ENCODE results near the gene EDNRB. TPM values are rescaled to one million over a fixed set of nuclear protein-coding genes. Genes with fewer than 3 reads are reported as not detected.

Gene EDNRB
- total RNA-seq, 1 experiment from 2014 or later, result 0.22 TPM

GRCh38 chr13:77892491-77892890, 26.1 kb downstream of the EDNRB start (continued):
- no peak for TF ChIP-seq CTCF (IDR thresholded peaks at IDR 0.05 in 2 of 3, conservative IDR thresholded peaks at IDR 0.05 in 1 of 3; ENCODE audit: borderline replicate concordance in 1 of 3, insufficient read depth in 1 of 3, low read depth in 2 of 3, low read length in 2 of 3)
- TF ChIP-seq ZFX (IDR thresholded peaks at IDR 0.05), result no peak

GRCh38 chr13:77891486-77891885, 27.1 kb downstream of the EDNRB start:
- BruUV-seq (replicated peaks), result no TSS peak
- Histone ChIP-seq H2AFZ (ENCODE audit: low read depth, low read length, poor library complexity, severe bottlenecking) (no peak overlapping the region), H4K20me1 (ENCODE audit: insufficient read depth) (no peaks in the 10 kb centered on the region), H3K79me2 (ENCODE audit: insufficient read depth, low read length) (no peaks in the 10 kb centered on the region), H3K9me2 (ENCODE audit: insufficient read depth) (no peaks in the 10 kb centered on the region), H3K9me3 (ENCODE audit: control insufficient read depth in 1 of 2, insufficient read depth in 1 of 2, low read depth in 1 of 2, low read length in 2 of 2) (no peaks in the 10 kb centered on the region; a peak in 2 of 4 replicates), H3K27me3 (ENCODE audit: insufficient read depth, low read length) (no peaks in the 10 kb centered on the region), H3K4me3 (replicated peaks in 1 of 2; ENCODE audit: low read depth in 1 of 2, low read length in 2 of 2) (no peak overlapping the region), H3K4me2 (ENCODE audit: low read length) (no peak overlapping the region), H3K4me1 (ENCODE audit: control insufficient read depth in 1 of 2, insufficient read depth in 2 of 2, low read length in 2 of 2) (no peaks in the 10 kb centered on the region), H3K36me3 (ENCODE audit: control insufficient read depth in 1 of 2, insufficient read depth in 2 of 2, low read length in 2 of 2) (no peaks in the 10 kb centered on the region), H3K9ac (ENCODE audit: low read length) (no peak overlapping the region), H3K27ac (ENCODE audit: low read depth, low read length) (no peak overlapping the region)
- DNase-seq (ENCODE audit: low read depth, low spot score) (no peak), ATAC-seq (no peak)
- ChIA-PET CTCF (no interaction called here), POLR2A (no interaction called here), RAD21 (ENCODE audit: low non-redundant PET in 1 of 2, low total read pairs in 2 of 2, uncharacterized antibody in 2 of 2, unreplicated experiment in 2 of 2) (no interaction called here)
- intact Hi-C loops (cut with micrococcal nuclease), result no loop called here
- no peak for TF ChIP-seq ZFX (IDR thresholded peaks at IDR 0.05)
- TF ChIP-seq EZH2phosphoT487 (IDR thresholded peaks at IDR 0.05; ENCODE audit: borderline replicate concordance), result no peak
- TF ChIP-seq SIN3A (IDR thresholded peaks at IDR 0.05; ENCODE audit: low read depth), result no peak
- TF ChIP-seq ZBTB33 (IDR thresholded peaks at IDR 0.05; ENCODE audit: extremely low read depth, insufficient replicate concordance, low read length), result no peak
- TF ChIP-seq ZNF274 (IDR thresholded peaks at IDR 0.05; ENCODE audit: low read depth, low read length), result no peak
- TF ChIP-seq JUND (IDR thresholded peaks at IDR 0.05), result no peak
- TF ChIP-seq ELF1 (IDR thresholded peaks at IDR 0.05; ENCODE audit: borderline replicate concordance, low read depth), result no peak
- no peak for TF ChIP-seq CTCF (IDR thresholded peaks at IDR 0.05 in 2 of 3, conservative IDR thresholded peaks at IDR 0.05 in 1 of 3; ENCODE audit: borderline replicate concordance in 1 of 3, insufficient read depth in 1 of 3, low read depth in 2 of 3, low read length in 2 of 3)
- TF ChIP-seq FOSL1 (IDR thresholded peaks at IDR 0.05; ENCODE audit: low read depth), result no peak
- no peak for TF ChIP-seq TCF7L2 (IDR thresholded peaks at IDR 0.05; ENCODE audit: borderline replicate concordance, extremely low read depth, insufficient read depth, insufficient read length)
- TF ChIP-seq POLR2AphosphoS5 (IDR thresholded peaks at IDR 0.05; ENCODE audit: low read depth, low read length), result no peak
- no peak for TF ChIP-seq SRF (IDR thresholded peaks at IDR 0.05; ENCODE audit: low read depth)
- TF ChIP-seq CBX3 (IDR thresholded peaks at IDR 0.05; ENCODE audit: low read depth), result no peak
- TF ChIP-seq ATF3 (IDR thresholded peaks at IDR 0.05), result no peak
- no peak for TF ChIP-seq CEBPB (IDR thresholded peaks at IDR 0.05; ENCODE audit: low read depth)

All from HCT116 (cell line).